ENCODE measurements around the gene PRICKLE2.

Gene PRICKLE2

DNA sequence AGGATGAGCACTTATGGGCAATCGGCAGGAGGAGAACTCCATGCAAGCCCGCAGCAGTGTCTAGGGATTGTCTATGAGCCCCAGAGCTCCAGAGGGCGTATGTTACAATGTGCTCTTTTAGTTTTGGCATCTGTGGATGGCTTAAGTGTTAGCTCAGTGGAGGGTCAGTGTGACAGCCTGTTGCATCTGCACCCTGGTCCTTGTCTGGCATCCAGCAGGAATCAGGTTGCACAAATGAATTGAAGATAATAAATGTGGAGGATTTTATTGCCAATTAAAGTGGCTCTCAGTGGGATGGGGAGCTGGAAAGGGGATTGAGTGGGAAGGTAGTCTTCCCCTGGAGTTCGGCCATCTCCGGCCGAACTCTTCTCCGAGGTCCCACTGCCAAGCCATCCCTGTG lies 11.8 kb upstream of the PRICKLE2 start (continued):
- TF ChIP-seq ZSCAN4 (tag by site-specific recombination; IDR thresholded peaks at IDR 0.05) (no peak), ZNF76 (tag by site-specific recombination; IDR thresholded peaks at IDR 0.05; ENCODE audit: borderline replicate concordance, low read depth) (no peak), ZNF223 (tag by site-specific recombination; IDR thresholded peaks at IDR 0.05) (no peak), ZNF10 (tag by site-specific recombination; IDR thresholded peaks at IDR 0.05) (no peak), BCL11A (tag by site-specific recombination; IDR thresholded peaks at IDR 0.05; ENCODE audit: low read depth) (no peak), ZNF571 (tag by site-specific recombination; IDR thresholded peaks at IDR 0.05) (no peak), MZF1 (tag by site-specific recombination; IDR thresholded peaks at IDR 0.05; ENCODE audit: borderline replicate concordance) (peak; percentile 93; the same call in 1 of the 2 replicates), ZSCAN23 (tag by site-specific recombination; IDR thresholded peaks at IDR 0.05) (no peak), FEZF1 (tag by site-specific recombination; IDR thresholded peaks at IDR 0.05) (peak; percentile 29; the same call in 1 of the 2 replicates), ZNF112 (tag by site-specific recombination; IDR thresholded peaks at IDR 0.05) (no peak), SCRT2 (tag by site-specific recombination; IDR thresholded peaks at IDR 0.05) (peak; percentile 66), ZBTB49 (tag by site-specific recombination; IDR thresholded peaks at IDR 0.05; ENCODE audit: low read depth) (no peak), SCRT1 (tag by site-specific recombination; IDR thresholded peaks at IDR 0.05; ENCODE audit: borderline replicate concordance) (peak; percentile 75; the same call in 1 of the 2 replicates), ZNF768 (tag by site-specific recombination; IDR thresholded peaks at IDR 0.05) (no peak), ZNF391 (tag by site-specific recombination; IDR thresholded peaks at IDR 0.05; ENCODE audit: borderline replicate concordance, low read depth) (no peak), ZNF558 (tag by site-specific recombination; IDR thresholded peaks at IDR 0.05) (no peak)

GRCh38 chr3:64235605-64236004 lies 10.3 kb upstream of the PRICKLE2 start:
- ChIA-PET CTCF (interaction anchor here (0.6 to 1.2 kb wide), 2 partner anchors 205 to 213 kb away, joined by 3 to 4 read pairs; no protein-coding TSS in a partner anchor), POLR2A (no interaction called here)
- H3K4me3 ChIP-seq (ENCODE audit: low read depth, low read length): no peak overlapping the region
- H3K27ac ChIP-seq (ENCODE audit: extremely low read depth, low read depth, low read length): no peak overlapping the region
- H3K36me3 ChIP-seq (ENCODE audit: control insufficient read depth in 2 of 2, insufficient read depth in 1 of 2, low read length in 2 of 2): no peaks in the 10 kb centered on the region
- H3K9me3 ChIP-seq (ENCODE audit: control insufficient read depth, insufficient read depth, low read depth, low read length): no peaks in the 10 kb centered on the region
- TF ChIP-seq ZNF521 (tag by site-specific recombination; IDR thresholded peaks at IDR 0.05) (no peak), YY2 (tag by site-specific recombination; IDR thresholded peaks at IDR 0.05) (no peak), ZNF155 (tag by site-specific recombination; IDR thresholded peaks at IDR 0.05) (no peak), ZSCAN23 (tag by site-specific recombination; IDR thresholded peaks at IDR 0.05) (no peak), ZNF311 (tag by site-specific recombination; IDR thresholded peaks at IDR 0.05; ENCODE audit: borderline replicate concordance) (no peak), KLF7 (tag by site-specific recombination; IDR thresholded peaks at IDR 0.05; ENCODE audit: borderline replicate concordance) (no peak), KLF10 (tag by site-specific recombination; IDR thresholded peaks at IDR 0.05) (no peak), ZNF18 (tag by site-specific recombination; IDR thresholded peaks at IDR 0.05) (no peak), ZNF335 (tag by site-specific recombination; conservative IDR thresholded peaks at IDR 0.05) (no peak), ZNF610 (tag by site-specific recombination; IDR thresholded peaks at IDR 0.05; ENCODE audit: borderline replicate concordance) (no peak), ZNF510 (tag by site-specific recombination; IDR thresholded peaks at IDR 0.05; ENCODE audit: insufficient replicate concordance) (no peak), ZNF596 (tag by site-specific recombination; IDR thresholded peaks at IDR 0.05) (no peak), ZNF501 (tag by site-specific recombination; IDR thresholded peaks at IDR 0.05) (no peak), ZNF211 (tag by site-specific recombination; IDR thresholded peaks at IDR 0.05; ENCODE audit: low read depth) (no peak), ZNF548 (tag by site-specific recombination; IDR thresholded peaks at IDR 0.05) (no peak)
- TF ChIP-seq, protein P1, sequence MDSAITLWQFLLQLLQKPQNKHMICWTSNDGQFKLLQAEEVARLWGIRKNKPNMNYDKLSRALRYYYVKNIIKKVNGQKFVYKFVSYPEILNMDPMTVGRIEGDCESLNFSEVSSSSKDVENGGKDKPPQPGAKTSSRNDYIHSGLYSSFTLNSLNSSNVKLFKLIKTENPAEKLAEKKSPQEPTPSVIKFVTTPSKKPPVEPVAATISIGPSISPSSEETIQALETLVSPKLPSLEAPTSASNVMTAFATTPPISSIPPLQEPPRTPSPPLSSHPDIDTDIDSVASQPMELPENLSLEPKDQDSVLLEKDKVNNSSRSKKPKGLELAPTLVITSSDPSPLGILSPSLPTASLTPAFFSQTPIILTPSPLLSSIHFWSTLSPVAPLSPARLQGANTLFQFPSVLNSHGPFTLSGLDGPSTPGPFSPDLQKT (IDR thresholded peaks at IDR 0.05; ENCODE audit: borderline replicate concordance, low read depth, low read length): no peak
- TF ChIP-seq, protein P2, sequence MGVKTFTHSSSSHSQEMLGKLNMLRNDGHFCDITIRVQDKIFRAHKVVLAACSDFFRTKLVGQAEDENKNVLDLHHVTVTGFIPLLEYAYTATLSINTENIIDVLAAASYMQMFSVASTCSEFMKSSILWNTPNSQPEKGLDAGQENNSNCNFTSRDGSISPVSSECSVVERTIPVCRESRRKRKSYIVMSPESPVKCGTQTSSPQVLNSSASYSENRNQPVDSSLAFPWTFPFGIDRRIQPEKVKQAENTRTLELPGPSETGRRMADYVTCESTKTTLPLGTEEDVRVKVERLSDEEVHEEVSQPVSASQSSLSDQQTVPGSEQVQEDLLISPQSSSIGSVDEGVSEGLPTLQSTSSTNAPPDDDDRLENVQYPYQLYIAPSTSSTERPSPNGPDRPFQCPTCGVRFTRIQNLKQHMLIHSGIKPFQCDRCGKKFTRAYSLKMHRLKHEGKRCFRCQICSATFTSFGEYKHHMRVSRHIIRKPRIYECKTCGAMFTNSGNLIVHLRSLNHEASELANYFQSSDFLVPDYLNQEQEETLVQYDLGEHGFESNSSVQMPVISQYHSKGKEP (tag by site-specific recombination; IDR thresholded peaks at IDR 0.05): no peak
- peaks cover 4% of the 10 kb centered on the region; the same call in 1 of the 2 replicates for H3K4me1 ChIP-seq (ENCODE audit: control insufficient read depth, insufficient read depth, low read length)

All from HEK293 (cell line).